HG02973 (cell line): ENCODE results near the gene PDE5A.
A peak's percentile ranks its signal among the peaks of the same experiment; 100 is the strongest.
"Not testable (repeated sequence)": the region's sequence is repeated elsewhere in the genome, so short reads cannot be mapped to it uniquely, and the experiment has no call there.

ENCODE experiments used
- ATAC-seq: cut with Tn5 transposase; IDR thresholded peaks from one replicate; pipeline ENCODE4 v1.9.1; 2021; ENCODE audit warnings: moderate library complexity; ENCODE audit not compliant: unreplicated experiment

The PDE5A gene

DNA sequence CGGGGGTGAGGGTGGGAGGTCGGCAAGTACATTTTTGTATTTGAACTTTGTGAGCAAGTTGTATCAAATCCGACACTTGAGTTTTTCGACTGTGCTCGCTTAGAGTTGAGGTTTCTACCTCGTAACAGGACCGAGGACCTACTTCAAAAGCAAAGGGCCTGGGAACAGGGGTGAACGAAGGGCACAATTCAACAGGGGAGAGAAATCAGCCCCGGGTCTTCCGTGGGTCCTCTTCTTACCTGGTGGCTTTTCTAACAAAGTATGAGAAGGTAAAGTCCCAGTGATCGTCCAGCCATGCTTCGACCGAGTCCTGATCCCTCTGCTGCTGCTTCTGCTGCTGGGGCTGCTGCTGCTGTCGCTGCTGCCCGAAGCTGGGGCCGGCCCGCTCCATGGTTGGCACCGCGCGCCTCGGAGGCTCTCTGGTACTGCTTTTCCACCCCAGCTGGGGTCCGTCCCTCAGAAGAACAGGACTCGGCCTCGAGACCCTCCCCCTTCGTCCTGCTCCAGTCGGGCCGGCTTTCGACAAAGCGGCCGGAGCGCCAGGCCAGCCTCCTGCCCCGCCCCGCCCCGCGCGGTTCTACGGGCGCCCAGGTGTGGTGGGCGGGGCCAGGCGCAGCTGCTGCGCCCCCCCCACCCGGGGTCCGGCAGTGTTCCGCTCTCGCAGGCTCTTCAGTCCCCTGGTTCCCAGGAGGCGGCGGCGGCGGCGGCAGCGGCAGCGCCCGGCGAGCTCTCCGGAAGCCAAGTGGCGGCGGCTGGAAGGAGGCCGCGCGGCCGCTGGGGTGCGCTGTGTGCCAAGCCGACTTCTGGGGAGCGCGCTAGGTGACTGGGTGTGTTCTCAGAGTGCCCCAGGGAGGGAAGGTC, at the start of gene PDE5A:
Gene PDE5A, minus strand, starts transcription at position 524 of the 861 bp plus-strand sequence. Its CDS starts 133 bp downstream, at position 391.
- peak; percentile 91 for ATAC-seq

DNA sequence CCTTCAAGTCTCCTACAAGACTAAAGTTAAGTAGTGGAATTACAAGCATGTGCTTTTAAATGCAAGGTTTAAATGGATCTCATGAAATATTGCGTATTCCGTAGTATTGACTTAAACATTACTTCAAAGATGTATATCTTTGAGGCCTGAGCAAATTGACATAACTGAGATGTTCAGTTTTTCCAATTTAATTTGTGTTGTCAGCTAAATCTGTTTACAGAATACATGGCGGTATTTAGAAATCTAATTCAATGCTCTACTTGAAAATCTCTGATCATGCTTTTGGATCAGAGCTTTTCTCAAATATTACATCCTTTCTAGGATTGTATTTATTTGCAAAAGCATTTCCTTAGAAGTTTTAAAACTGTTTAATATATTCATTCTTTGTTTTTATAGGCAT, 47.5 kb upstream of the PDE5A start:
- no peak for ATAC-seq

DNA sequence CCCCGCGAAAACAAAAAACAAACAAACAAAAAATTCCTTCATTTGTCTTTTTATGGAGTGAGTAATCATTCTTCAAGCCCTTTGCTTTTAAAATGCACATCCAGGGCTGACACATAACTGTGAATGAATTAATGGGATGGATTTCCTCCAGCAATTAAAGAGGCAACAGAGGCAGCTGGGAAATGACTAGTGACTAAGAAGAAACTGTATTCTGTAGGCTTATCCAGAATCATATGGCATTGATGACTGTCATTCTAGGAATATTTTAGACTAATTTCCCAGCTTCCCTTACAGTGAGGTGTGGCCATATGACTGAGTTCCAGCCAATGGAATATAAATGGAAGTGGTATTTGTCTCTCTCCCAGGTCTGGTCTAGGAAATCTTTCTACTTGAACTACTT, 46.8 kb upstream of the PDE5A start:
- ATAC-seq, result no peak

DNA sequence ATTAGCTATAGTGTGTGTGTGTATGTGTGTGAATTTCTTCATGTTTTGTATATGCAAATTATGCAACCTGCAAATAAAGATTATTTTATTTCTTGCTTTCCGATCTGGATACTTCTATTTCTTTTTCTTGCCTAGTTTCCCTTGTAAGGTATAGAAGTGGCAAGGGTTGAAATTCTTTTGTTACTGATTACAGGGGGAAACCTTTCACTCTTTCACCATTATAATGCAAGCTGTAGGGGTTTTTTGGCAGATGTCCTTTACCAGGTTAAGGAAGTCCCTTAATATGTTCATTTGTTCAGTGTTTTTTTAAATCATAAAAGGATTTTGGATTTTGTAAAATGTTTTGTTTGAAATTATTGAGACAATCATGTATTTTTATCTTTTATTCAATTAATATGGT, 44.3 kb upstream of the PDE5A start:
- ATAC-seq, result no peak

DNA sequence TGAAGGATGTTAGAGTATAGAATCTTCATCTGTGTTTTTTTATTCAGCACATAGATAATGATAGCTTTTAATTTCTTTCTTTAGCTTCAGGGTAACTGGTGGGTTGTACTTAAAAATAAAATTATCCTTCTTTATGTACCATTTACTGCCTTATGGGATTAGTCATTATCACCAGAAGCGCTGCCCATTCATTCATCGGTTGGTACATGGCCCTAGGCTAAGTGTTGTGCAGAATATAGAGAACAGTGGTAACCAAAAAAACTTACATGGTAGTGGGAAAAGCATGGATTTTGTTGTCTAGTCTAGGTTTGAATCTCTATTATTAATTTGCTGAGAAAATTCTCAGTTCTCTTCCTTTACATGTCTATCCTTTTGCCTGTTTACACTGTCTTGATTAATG, 43.5 kb upstream of the PDE5A start:
- ATAC-seq, result no peak

DNA sequence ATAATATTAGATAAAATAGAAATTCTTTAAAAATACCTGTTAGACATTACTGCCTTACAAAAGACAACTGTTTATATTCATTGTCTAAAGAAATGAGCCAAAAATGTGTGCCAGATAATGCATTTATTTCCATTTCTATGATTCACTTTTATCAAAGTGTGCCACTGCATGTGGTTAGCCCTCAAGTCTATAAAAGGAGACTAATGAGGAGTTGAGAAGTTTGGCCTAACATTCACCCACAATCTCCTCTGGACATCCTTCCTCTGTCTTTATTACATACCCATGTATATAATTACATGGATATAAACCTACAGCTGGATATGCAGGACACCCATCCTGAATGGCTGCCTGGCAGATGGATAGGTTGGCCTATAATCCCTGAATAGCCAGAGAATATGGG, 42.6 kb upstream of the PDE5A start:
- ATAC-seq, result no peak

DNA sequence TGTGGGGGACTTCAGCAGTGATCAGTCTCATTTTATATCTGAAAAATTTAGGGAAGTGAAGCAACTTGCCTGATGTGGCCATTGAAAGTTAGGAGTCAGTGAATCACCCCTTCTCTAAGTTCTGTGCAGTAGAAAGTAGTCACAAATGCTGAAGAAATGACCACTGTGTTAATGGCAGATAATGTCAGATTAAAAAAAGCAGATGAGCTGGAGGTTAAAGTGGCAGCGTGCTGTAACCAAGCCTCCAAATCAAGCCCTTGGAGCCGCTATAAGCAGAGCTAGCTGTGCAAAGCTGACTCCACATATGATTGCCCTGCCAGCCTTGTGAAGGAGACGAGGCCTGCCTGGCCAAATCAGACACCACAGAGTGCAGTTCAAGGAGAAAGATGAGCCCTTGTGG, 39.2 kb upstream of the PDE5A start:
- ATAC-seq, result no peak

DNA sequence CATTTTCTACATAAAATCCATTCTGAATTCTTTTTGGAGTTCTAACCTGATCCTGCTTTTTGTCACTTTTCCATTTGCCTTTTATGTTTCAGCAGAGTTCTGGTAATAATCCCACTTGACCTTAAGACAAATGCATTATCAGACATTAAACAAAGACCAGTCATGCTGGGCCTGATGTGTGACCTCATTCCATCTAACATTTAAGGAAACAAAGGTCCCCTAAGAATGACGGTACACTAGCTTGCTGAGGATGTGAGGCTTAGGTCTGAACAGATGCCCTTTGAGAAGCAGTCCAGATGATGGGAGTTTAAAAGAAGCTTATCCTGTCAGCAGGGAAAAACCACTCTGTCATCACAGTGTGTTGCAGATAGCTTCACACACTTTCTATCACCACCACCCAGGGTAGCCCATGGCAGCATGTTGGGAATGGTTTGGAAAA, 38.1 kb upstream of the PDE5A start:
- no peak for ATAC-seq

DNA sequence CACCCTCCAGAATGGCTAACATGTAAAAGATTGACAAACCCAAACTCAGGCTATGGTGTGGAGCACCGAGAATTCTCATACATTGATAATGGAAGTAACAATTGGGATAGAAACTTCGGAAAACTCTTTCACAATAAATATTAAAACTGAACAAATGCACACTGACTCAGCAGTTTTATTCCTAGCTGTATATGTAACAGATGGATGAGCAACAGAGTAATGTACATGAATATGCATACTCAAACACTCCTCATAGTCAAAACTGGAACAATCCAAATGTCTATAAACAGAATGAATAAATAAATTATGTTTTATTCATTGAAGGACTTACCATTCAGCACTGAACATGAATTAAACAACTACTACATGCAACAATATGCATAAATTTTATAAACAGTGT, 37.1 kb upstream of the PDE5A start:
- ATAC-seq, result no peak

DNA sequence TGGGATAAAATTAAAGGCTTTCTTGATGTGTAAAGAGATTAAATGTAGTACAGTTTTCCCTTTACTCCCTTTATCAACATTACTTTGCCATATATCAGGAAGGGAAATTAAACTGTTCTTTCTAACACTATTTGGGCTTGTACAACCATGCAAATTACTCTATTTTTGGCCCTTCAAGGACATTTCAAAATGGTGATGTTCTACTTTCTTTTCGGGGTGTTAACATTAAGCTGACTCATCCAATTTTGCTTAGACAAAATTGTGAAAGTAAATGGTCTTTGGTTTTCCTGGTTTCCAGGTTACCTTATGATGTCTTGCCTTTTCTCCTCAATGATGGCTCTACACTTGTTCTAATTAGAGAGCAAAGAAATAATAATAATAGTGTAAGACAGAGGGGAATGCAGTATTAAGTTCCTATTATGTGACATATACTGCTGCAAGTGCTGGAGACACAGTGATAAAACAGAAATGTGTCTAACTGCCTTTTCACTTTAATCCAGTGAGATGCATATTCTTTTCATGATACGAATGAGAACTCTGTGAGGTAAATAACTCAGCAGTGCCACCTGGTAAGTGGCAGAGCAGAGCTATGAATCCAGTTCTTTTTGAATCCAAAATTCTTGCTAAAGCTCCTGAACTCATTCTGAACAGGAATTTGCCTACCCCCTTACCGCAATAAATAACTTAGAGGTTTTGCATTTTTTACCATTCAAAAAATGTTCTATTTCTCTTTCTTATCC, 35.7 kb upstream of the PDE5A start:
- ATAC-seq, result no peak

DNA sequence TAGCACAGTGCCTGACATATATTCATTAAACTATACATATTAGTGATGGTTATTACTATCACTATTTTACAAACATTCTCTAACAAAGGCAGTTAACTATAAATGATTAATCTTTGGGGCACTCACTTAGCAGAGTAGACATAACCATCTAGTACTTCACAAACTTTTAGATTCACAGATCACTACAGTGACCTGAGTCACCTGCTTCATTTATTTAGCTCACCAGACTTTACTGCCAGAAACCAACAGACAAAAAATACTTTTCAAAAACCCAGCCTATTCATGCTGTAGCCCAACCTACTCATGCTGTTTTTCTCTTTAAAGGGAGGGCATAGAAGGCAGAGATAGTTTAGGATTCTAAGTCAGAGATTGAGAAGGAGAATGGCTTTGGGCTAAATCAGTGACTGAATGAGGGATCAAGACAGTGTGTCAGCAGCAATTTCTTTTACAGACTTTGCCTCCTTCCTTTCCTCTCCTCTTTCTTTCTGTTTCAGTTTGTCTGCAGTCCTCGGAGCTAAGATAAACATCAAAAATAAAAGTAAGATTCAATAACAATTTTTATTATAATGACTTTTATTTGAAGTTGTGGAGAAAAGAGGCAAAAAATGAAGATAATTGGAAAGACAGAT, 34.7 kb upstream of the PDE5A start:
- ATAC-seq, result no peak

DNA sequence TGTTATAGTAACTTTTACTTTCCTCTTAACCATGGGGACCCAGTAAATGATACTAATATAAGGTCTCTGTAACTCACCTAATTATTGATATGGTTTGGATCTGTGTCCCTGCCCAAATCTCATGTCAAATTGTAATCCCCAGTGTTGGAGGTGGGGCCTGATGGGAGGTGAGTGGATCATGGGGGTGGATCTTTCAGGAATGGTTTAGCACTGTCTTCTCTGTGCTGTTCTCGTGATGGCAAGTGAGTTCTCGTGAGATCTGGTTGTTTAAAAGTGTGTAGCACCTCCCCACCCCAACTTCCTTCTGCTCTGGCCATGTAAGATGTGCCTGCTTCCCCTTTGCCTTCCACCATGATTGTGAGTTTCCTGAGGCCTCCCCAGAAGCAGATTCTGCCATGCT, 34.0 kb upstream of the PDE5A start:
- ATAC-seq, result not testable (repeated sequence)

DNA sequence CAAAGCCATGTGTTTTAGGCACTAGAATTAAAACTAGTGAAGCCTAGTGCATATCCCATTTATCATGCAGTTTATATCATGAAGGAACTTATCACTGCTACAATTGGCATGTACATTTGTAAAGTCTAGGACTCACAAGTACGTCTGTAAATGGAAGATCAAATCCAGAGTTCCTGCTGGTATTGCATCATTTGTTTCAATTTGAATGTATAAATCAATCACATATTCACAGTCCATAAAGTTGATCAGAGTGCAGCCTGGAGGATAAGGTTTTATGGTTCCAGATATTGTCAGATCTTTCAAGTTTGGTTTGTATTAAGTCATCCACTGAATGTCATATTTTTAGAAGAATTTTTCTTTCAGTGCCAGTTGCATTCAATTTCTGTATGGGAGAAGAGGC, 32.6 kb upstream of the PDE5A start:
- ATAC-seq, result no peak

DNA sequence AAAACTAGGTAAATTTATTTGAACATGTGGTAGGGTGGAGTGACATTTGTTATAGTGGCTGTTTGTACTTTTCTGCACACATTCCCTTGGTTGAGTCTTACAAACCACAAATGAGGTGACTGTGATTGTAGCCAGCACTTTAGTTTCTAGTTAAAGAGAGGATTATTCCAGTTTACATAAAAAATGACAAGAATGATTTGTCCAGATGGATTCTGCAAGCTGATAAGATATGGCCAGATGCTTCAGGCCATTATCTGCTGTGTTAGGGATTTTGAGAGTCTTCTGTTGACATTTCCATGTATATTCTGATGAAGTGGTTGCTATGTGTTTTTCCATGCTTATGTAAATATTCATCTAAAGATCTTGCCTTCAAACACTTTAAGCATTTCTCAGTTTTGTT, 31.0 kb upstream of the PDE5A start:
- no peak for ATAC-seq

DNA sequence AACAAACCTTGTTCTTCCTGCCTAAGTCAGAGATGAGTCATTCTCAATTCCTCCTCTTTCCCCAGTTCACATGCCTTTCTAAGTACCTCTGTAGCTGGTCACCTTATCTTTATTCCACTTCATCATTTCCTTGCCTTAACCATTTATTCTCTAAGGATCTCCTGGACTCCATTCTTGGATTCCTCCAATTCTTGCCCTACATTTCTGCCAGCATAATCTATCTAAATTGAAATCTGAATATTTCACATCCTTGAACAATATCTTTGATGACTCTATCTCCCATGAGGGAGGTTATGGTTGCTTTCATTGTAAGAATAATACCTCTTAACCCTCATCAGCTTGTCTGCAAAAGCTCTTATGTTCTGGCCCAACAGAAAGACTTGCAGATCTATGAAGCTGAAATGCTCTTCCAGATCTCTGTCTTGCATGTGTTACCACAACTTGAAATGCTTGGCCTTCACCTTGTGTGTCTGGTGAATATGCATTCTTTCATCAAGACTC, 28.6 kb upstream of the PDE5A start:
- no peak for ATAC-seq

DNA sequence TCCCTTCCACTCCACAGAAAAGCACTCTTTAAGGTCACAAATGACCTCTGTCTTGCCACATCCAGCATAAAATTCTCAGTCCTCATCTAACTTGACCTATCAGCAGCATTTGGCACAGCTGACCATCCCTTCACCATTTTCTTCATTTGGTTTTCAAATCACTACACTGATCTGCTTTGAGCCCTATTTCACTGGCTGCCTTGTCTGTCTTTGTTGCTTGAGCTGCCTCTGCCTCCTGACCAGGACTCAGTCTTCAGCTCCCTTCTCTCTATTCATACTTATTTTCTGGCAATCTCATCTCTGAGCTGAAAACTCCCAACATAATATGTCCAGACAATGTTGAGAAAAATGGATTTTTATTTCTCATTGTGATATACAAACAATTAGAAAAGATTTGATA, 27.7 kb upstream of the PDE5A start:
- no peak for ATAC-seq

DNA sequence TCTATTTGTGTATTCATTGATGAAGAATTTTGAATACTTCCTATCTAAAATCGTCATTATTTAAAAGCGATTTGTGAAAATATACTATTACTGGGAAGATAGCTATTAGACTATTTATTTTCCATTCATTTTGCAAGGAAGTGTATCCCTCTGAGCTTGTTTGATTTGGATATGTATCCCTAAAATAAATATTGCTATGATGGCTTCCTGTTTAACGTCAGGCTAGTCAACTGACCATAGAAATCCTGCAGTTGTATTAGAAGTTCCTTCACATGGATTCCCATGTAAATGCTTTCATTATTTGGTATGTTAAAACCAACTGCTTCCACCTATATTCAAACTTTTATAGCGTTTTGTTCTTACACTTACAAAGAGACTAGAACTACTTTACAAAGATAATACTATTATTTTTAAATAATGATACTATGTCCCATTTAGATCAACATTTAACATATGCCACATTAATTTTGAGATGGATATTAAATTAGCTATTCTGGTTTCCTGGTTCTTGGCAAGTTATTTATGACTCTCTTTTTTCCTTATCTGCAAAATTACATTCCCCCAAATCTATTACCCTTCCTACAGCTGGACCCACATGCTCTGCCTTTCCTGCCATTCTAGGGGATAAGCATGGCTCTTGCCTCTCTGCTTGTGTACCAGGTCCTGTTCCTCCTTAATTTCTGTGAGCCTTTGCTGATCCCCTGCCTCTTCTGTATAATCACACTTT, 26.7 kb upstream of the PDE5A start:
- ATAC-seq, result no peak

DNA sequence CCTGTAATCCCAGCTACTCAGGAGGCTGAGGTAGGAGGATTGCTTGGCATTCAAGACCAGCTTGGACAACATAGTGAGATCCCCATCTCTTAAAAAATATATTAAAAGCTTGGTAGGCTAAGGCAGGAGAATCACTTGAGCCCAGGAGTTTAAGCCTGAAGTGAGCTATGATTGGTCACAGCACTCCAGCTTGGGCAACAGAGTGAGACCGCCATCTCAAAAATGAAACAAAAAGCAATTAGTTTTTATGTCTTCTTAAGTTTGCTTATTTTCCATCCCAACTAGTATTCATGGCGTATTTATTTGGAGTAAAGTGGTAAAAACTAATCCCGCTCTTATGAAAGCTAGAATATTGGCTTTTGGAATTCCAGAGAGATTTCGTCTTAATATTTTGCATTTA, 25.4 kb upstream of the PDE5A start:
- ATAC-seq, result no peak

DNA sequence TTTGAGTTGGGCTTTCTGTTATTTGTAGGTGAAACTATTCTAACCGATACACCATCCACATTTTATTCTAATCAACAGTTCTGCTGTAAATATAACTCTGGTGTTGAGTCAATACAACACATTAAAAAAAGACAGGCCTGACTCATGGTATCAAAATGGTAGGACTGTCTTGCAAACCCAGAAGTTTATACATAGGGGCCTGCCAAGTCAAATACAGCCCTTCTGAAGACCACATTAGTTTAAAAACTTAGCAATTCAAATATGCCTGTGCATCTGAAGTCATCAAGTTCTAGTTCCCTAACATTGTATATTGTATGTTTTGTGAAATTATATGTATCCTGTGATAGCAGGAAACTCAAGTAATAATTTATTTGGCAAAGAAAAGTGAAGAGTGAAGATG, 24.4 kb upstream of the PDE5A start:
- ATAC-seq, result no peak

DNA sequence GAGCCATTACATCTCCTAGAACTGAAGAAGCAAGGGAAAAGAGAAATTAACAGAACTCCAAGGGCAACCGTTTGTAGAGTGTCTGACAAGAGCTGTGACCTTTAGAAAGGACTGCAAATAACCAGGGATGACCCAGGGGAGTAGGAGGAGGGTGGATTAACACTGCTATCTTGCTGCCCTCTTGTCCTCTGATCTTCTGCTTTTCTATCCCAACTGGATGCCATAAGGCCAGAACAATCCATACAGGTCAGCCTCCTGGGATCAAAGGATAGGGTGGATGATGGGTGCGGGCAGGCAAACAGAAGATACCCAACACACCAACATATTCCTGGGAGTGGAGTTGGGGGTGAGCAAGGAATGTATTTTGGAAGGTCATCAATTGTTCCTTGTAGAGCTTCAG, 19.8 kb upstream of the PDE5A start:
- ATAC-seq, result no peak

DNA sequence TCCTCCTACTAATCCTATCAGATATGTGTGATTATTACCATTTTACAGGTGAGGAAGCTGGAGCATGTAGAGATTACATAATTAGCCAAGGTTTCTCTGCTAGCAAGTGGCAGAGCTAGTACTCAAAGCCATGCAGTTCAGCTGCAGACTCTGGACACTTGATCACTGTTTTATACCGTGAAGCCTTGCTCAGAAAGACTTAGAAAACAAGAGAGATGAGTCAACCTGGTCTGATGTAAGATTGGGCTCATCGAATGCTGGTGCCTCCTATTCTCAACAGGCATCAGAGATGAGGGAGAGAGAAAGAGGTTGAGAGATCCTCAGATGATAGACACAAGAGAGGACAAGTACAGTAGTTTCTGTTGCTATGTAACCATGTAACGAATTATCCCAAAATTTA, 19.0 kb upstream of the PDE5A start:
- no peak for ATAC-seq
